ENCODE measurements around the gene NTRK3.

The NTRK3 gene

GRCh38 chr15:88014454-88015160 is 241.9 kb downstream of the NTRK3 start:
- no peak overlapping the region for H3K4me3 ChIP-seq (ENCODE audit: low read depth, low read length)
- TF ChIP-seq CTCF (IDR thresholded peaks at IDR 0.05; ENCODE audit: borderline replicate concordance, insufficient read depth, low read depth, low read length): no peak

DNA sequence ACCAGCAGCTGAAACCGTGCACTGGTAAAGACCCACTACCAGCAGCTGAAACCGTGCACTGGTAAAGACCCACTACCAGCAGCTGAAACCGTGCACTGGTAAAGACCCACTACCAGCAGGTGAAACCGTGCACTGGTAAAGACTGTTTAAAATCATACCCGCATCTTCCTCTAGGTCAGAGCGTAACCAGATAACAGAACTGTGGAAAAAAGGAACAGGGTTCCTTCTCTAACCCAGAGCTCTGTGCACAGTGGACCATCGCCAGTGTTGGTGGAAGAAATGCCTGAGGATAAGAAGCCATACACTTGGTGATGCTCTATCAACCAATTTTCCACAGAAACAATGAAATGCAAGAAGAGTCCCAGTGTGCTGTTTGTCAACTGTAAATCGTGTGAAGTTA is 243.4 kb downstream of the NTRK3 start:
- TF ChIP-seq CTCF (IDR thresholded peaks at IDR 0.05; ENCODE audit: borderline replicate concordance, insufficient read depth, low read depth, low read length): no peak
- H3K4me3 ChIP-seq (ENCODE audit: low read depth, low read length): no peak overlapping the region

DNA sequence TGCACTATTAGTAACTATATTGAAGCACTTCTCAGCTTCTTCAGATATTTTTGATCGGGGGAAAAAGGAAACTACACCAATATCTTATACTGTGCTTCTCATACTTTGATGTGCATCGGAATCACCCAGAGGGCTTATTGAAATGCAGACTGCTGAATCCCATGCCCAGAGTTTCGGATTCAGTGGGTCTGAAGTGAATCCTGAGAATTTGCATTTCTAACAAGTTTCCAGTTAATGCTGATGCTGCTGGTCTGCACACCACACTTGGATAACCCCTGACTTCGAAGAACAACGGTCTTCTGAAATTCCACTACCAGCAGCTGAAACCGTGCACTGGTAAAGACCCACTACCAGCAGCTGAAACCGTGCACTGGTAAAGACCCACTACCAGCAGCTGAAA is 243.9 kb downstream of the NTRK3 start:
- no peak for TF ChIP-seq CTCF (IDR thresholded peaks at IDR 0.05; ENCODE audit: borderline replicate concordance, insufficient read depth, low read depth, low read length)
- no peak overlapping the region for H3K4me3 ChIP-seq (ENCODE audit: low read depth, low read length)

DNA sequence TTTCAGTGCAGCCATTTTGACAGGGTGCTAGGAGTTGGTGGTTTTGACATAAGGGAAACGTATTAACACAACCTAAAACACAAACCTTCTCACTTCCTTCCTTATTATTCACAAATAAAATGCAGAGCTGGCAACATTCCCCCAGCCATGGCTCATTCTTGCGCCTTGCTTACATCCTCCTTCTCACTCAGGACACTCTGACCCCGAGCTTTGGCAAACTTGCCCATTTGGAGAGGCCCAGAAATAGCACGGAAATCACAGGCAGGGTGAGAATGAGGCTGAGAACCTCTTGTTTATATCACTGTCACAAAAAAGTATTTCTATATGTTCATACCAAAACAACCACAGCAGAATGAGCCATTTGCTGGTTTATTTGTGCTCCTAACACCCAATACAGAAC is 244.3 kb downstream of the NTRK3 start:
- no peak overlapping the region for H3K4me3 ChIP-seq (ENCODE audit: low read depth, low read length)
- no peak for TF ChIP-seq CTCF (IDR thresholded peaks at IDR 0.05; ENCODE audit: borderline replicate concordance, insufficient read depth, low read depth, low read length)

DNA sequence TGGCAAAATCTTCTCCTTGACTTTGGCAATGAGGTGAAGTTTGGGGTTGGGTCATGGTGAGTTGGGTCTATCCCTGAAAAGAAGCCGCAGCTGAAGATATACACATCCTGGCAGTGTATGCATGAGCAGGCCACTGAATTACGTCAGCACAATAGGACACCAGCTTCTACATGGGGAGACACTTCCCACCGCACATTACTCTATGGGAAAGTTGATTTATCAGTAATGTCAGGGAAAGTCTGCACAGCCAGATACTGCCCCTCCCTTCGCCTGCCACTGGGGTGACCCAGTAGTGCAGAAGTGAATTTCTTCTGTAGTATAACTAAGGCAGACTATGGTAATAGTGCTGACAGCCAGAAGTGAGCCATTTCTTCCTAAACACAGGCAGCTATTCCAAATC is 245.0 kb downstream of the NTRK3 start:
- no peak overlapping the region for H3K4me3 ChIP-seq (ENCODE audit: low read depth, low read length)
- TF ChIP-seq CTCF (IDR thresholded peaks at IDR 0.05; ENCODE audit: borderline replicate concordance, insufficient read depth, low read depth, low read length): no peak

DNA sequence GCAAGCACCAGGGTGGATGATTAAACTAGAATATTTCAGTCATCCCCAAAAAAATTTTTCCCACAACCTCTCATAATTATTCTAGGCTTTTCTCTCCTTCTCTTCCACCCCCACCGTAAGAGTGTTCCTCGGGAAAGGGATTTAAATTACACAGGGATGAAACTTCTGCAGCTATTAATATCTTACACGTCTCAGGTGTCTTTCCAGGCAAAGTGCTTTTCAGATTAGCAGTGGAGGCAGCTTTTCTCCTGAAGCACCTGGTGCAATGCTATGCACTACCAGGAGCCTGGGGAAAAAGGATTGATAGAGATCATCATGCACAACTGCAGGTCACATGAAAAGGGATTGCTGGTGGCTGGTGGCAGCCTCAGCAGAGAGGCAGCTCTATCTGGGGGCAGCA is 250.4 kb downstream of the NTRK3 start:
- no peak overlapping the region for H3K4me3 ChIP-seq (ENCODE audit: low read depth, low read length)
- TF ChIP-seq CTCF (IDR thresholded peaks at IDR 0.05; ENCODE audit: borderline replicate concordance, insufficient read depth, low read depth, low read length): no peak

DNA sequence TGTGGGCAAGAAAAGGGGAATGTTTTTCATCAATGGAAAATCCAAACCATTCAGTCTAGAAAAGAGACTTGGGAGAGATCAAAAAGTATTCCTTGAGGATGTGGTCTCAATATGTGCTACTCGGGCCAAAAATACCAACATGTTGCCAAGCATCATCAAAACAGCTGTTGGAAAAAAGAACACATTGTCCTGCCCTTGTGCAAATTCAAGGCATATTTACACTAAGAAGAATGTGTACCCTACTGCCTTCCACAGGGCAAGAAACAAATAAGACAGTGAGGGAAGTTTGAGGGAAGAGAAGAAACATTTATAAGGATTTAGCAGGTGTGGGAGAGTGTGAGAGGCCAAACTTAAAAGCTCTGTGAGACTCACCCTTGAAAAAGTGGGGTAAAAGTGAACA is 252.1 kb downstream of the NTRK3 start:
- H3K4me3 ChIP-seq (ENCODE audit: low read depth, low read length): no peak overlapping the region
- TF ChIP-seq CTCF (IDR thresholded peaks at IDR 0.05; ENCODE audit: borderline replicate concordance, insufficient read depth, low read depth, low read length): no peak
